NCI-H2107 (cell line): ENCODE data around the gene DPY30.
A peak's percentile ranks its signal among the peaks of the same experiment; 100 is the strongest.
"Not testable (repeated sequence)": the region's sequence is repeated elsewhere in the genome, so short reads cannot be mapped to it uniquely, and the experiment has no call there.

Experiments
- DNase-seq: peaks from one replicate; lab custom pipeline; 2025; lab: John Stamatoyannopoulos, UW

Gene DPY30

GRCh38 chr2:32039447-32040219 is at the start of gene DPY30:
Gene DPY30 (minus strand): TSS chr2:32039805. CDS start chr2:32039456, 349 bp downstream.
- DNase-seq: peak; percentile 79

- no peak for DNase-seq
These were observed 34.5 kb upstream of the DPY30 start for GRCh38 chr2:32074134-32074506.

- no peak for DNase-seq
These were observed 27.9 kb upstream of the DPY30 start for GRCh38 chr2:32067549-32067948.

GRCh38 chr2:32064713-32065112 is 25.1 kb upstream of the DPY30 start:
- DNase-seq: no peak

- DNase-seq: no peak
These were observed 24.5 kb upstream of the DPY30 start for GRCh38 chr2:32064021-32064601.

GRCh38 chr2:32063310-32064020 is 23.9 kb upstream of the DPY30 start, which contains the start of gene SPAST:
Gene SPAST (plus strand): TSS chr2:32063556. CDS start chr2:32063832, 276 bp downstream.
- peak; percentile 93 for DNase-seq

- DNase-seq: peak; percentile 60
These were observed 22.6 kb upstream of the DPY30 start for GRCh38 chr2:32061973-32062861.

GRCh38 chr2:32061430-32061829 is 21.8 kb upstream of the DPY30 start:
- DNase-seq: no peak

- no peak for DNase-seq
These were observed 20.7 kb upstream of the DPY30 start for GRCh38 chr2:32060266-32060665.

GRCh38 chr2:32058130-32058529 is 18.5 kb upstream of the DPY30 start:
- no peak for DNase-seq

- DNase-seq: not testable (repeated sequence)
These were observed 15.0 kb upstream of the DPY30 start for GRCh38 chr2:32054583-32054982.

GRCh38 chr2:32051836-32052439 is 12.3 kb upstream of the DPY30 start:
- no peak for DNase-seq

GRCh38 chr2:32043561-32043960 is 4.0 kb upstream of the DPY30 start:
- DNase-seq: no peak

GRCh38 chr2:32034198-32034887 is 5.3 kb downstream of the DPY30 start:
- not testable (repeated sequence) for DNase-seq

- DNase-seq: not testable (repeated sequence)
These were observed 20.7 kb downstream of the DPY30 start for GRCh38 chr2:32018789-32019482.

GRCh38 chr2:32012872-32013271 is 26.7 kb downstream of the DPY30 start:
- no peak for DNase-seq

- no peak for DNase-seq
These were observed 28.1 kb downstream of the DPY30 start for GRCh38 chr2:32011485-32011960.

GRCh38 chr2:32010670-32011484 is 28.7 kb downstream of the DPY30 start, which contains the start of gene MEMO1:
Gene MEMO1 (minus strand): TSS chr2:32011008. CDS start chr2:32010247, 761 bp downstream.
- peak; percentile 89 for DNase-seq

- not testable (repeated sequence) for DNase-seq
These were observed 29.3 kb downstream of the DPY30 start for GRCh38 chr2:32010280-32010669.
